SK-N-MC (cell line): ENCODE results near the gene KCNT1.

Source experiments
- EZH2 ChIP-seq: fragments of 200-600 bp; sonication (generic); IDR thresholded peaks from one replicate; pipeline ENCODE4 v1.6.1; 2017; ENCODE audit warnings: antibody characterized with exemption
- FOXP2 ChIP-seq: optimal IDR thresholded peaks from 2 replicates; pipeline ENCODE3; 2011; ENCODE audit warnings: mild to moderate bottlenecking, moderate library complexity; ENCODE audit not compliant: insufficient read depth; ENCODE audit errors: extremely low read length, control extremely low read depth
- POLR2AphosphoS5 ChIP-seq: IDR thresholded peaks from 2 replicates; pipeline ENCODE4 v1.6.1; 2012; ENCODE audit warnings: mild to moderate bottlenecking, low read depth, low read length, borderline replicate concordance

DNA sequence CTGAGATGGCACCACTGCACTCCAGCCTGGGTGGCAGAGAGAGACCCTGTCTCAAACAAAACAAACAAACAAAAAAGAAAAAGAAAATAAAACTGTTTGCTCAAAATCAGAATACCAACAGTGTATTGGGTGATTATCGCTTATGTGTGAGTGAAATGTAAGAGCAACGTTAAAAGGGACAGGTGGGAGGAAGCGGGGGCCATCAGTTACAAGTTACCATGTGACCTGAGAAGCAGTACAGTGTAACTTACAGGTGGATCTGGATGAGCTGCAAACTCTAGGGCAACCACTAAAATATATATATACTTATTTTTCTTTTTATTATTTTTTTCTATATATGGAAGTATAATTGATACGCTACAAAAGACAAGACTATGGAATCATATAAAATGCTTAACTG lies 93.4 kb downstream of the KCNT1 start:
- TF ChIP-seq POLR2AphosphoS5 (no peak), EZH2 (no peak), FOXP2 (no peak)
